Esophagus muscularis mucosa (tissue), 3 donors: ENCODE results near the gene PTPRQ.

Source experiments
- POLR2AphosphoS5 ChIP-seq, 2 donors: sonication (generic); formaldehyde crosslinking; IDR thresholded peaks; one replicate each; pipeline ENCODE4 v1.6.1; 2017; ENCODE audit warnings: antibody characterized with exemption in 2 of 2
- TF ChIP-seq, protein P1 (sequence below), 3 experiments: fragments of 200-600 bp in 2 of 3; fragments of 450-650 bp in 1 of 3; sonication (generic) in 2 of 3; IDR thresholded peaks; one replicate each; pipeline ENCODE4 v1.5.1; 2017 to 2019; ENCODE audit warnings: antibody characterized with exemption in 3 of 3, mild to moderate bottlenecking in 2 of 3, moderate library complexity in 1 of 3

DNA sequence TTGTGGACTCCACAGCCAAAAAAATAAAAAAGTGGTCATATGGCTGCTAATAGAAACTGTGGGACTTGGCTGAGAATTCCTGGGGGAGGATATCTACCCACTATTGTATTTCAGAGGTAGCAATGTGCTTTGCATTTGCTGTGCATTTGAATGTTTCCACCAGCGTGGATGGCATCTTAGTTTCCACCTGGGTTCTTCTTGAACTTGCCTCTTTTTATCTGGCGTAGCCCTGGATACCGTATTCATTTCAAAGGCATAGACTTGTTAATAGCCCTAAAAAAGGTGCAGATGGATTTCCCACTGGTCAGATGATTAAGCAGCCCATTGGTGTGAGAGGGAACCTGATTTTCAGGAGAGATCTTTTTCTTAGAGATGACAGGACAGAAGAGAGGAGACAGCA is 270.8 kb downstream of the PTPRQ start:
- no peak for TF ChIP-seq POLR2AphosphoS5 (IDR thresholded peaks at IDR 0.05)
- TF ChIP-seq, protein P1, sequence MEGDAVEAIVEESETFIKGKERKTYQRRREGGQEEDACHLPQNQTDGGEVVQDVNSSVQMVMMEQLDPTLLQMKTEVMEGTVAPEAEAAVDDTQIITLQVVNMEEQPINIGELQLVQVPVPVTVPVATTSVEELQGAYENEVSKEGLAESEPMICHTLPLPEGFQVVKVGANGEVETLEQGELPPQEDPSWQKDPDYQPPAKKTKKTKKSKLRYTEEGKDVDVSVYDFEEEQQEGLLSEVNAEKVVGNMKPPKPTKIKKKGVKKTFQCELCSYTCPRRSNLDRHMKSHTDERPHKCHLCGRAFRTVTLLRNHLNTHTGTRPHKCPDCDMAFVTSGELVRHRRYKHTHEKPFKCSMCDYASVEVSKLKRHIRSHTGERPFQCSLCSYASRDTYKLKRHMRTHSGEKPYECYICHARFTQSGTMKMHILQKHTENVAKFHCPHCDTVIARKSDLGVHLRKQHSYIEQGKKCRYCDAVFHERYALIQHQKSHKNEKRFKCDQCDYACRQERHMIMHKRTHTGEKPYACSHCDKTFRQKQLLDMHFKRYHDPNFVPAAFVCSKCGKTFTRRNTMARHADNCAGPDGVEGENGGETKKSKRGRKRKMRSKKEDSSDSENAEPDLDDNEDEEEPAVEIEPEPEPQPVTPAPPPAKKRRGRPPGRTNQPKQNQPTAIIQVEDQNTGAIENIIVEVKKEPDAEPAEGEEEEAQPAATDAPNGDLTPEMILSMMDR (IDR thresholded peaks at IDR 0.05) = no peak
